ENCODE data around the gene ZNF775.
A peak's percentile ranks its signal among the peaks of the same experiment; 100 is the strongest.
"Not testable (repeated sequence)": the region's sequence is repeated elsewhere in the genome, so short reads cannot be mapped to it uniquely, and the experiment has no call there.

ZNF775 gene

DNA sequence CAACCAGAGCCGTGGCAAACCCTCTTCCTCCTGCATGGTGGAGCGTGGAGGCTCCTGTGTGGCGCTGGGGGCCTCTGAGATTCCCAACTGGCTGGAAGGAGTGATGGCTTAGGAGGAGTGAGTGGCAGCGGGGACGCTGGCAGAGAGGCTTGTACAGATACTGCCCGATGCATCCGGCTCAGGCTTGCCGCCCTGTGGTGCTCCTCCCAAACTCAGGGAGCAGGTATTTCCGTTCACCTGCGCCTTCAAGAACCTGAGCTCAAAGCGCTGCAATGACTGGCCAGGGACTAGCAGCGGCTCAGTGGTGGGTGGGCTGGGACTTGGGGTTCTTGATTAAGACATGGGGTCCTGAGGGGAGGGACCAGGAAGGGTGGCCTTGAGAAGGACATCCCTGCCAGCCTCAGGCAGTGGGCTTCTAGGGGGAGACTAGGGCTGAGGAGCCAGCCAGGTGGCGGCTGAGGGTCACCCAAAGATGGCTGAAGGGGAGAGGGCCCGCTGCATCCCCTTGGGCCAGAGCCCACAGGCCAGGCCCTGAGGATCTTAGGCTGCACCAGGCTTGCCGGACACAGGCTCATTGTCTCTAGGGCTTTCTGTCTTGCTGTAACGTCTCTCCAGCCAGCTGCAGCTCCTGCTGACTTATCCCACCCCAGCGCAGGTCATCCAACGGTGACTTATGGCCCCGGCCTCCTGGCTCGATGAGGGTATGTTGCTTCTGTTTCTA lies 3.2 kb downstream of the ZNF775 start:
- DNase-seq (ENCODE audit: low spot score) = peak; percentile 85

DNA sequence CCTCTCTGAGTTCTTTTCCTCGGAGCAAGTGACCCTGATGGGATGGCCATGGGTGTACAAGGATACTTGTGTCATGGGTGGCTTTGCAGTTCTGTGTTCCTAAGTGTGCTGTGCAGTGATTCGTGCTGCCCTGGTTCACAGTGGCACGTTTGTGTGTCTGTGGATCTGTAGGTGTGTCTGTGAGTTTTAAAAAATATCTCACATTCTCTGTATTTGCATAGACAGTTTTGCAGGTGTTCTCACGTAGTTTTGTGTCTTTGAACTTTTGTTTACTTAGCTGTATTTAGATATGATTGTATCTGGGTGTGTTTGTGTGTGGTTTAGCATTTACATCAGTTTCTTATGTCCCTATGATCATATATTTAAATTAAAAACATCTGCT lies 3.7 kb downstream of the ZNF775 start:
- DNase-seq (ENCODE audit: low spot score) = no peak

DNA sequence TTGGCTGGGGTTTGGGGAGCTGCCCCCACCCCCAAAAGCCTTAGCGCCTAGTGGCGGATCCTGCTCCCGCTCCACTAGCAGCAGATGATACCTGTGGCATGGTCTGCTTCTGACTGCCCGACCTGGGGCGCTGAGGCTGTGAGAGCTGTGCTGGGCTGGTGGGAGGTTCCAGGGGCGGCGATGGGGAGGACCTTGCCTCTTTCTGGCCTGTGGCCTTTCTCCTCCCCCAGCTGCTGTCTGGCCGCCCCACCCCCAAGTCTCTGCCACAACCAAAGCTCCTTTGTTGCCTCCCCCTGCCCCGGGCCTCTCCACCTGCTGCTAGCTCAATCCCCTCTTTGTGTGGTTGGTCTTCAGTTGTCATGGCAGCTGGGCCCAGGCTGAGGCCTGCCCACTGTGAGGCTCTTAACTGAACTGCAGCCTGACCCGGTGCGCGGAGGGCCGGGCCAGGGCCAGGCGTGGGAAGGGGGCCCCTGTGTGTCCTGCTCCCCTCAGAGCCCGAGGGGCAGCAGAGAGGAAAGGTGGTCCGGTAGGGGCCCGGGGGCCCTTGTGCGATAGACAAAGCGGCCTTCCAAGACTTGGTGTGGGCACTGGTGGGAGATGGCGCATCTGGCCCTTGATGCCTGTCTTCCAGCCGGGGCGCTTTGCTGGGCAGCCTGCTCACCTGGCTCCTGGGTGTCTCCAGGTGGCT lies 4.7 kb downstream of the ZNF775 start:
- DNase-seq (ENCODE audit: low spot score) = peak; percentile 99

DNA sequence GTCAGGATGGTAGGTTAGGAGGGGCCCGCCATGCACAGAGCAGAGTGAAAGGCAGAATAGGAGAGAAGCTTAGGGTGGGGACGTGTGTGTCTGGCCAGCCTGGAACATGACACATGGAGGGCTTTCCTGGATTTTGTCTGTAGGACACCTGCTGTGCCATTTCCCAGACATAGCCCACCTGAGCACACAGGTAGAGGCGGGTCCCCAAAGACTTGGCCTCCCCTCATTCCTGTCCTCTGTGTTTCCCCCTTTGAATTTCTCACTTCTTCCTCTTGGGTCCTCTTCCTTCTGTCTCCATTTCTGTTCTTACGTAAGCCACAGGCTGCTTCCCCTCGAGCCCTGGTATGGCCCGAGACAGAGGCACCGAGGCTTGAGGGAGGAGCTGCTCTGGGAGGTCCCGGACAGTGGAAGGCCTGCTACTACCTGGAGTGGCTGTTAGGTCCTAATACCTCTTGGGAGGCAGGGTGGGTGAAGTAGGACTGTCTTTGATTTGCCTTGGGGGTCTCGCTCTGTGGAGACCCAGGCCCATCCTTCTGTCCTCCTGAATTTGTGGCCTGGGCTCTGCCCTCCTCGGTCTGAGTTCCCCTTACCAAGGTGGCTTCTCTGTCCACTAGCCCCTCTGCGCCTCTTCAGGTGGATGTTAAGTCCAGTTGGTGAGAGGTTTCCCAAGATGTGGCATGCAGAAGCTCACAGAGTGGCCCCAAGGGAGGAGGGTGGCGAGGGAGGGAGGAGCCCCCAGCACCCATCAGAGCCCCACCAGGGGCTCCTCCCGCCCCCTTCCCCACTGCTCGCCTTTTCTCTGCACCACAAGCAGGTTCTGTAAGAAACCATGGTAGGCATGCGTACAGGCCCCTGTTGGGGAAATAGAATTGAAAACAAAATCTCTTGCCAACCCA lies 5.5 kb downstream of the ZNF775 start:
- DNase-seq (ENCODE audit: low spot score) = no peak

DNA sequence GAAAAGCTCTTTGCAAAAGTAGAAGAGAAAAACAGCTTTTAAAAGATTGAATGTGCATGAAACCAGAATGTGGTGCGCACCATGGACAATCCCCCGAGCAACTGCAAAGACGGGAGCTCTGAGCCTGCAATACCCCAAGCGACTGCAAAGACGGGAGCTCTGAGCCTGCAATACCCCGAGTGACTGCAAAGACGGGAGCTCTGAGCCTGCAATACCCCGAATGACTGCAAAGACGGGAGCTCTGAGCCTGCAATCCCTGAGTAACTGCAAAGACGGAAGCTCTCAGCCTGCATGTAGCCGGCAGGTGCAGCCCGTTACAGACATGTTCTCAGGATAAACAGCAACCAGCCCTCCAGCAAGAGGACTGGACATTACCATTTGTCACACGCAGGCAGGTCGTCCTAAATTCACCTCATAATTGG lies 6.2 kb downstream of the ZNF775 start:
- peak; percentile 51 for DNase-seq (ENCODE audit: low spot score)

DNA sequence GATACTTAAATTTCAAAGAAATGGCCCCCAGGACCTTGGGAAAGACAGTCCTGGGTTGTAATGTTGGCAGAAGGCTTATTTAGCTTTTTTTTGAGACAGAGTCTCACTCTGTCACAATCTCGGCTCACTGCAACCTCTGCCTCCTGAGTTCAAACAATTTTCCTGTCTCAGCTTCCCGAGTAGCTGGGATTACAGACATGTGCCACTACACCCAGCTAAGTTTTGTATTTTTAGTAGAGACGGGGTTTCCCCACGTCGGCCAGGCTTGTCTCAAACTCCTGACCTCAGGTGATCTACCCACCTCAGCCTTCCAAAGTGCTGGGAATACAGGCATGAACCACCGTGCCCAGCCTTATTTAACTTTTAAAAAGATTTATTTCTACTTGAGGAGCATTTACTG lies 6.8 kb downstream of the ZNF775 start:
- not testable (repeated sequence) for DNase-seq (ENCODE audit: low spot score)

DNA sequence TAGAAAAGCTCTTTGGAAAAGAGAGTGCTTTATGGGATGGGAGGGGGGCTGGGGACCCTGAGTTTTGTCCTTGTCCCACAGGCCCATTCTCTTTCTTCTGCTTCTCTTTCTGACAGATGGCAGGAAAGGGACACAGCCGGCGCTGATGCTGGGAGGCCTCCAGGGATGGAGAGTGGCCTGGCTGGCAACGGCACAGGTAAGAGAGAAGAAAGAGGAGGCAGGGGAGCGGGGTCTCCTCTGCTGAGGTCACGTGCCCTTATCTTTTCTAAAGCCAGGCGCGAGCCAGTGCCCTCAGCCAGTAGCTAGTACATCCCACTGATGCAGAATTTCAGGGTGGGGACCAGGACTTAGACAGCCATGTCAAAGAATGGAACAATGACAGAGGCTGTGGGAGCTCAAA lies 9.2 kb downstream of the ZNF775 start:
- peak; percentile 40 for DNase-seq (ENCODE audit: low spot score)

DNA sequence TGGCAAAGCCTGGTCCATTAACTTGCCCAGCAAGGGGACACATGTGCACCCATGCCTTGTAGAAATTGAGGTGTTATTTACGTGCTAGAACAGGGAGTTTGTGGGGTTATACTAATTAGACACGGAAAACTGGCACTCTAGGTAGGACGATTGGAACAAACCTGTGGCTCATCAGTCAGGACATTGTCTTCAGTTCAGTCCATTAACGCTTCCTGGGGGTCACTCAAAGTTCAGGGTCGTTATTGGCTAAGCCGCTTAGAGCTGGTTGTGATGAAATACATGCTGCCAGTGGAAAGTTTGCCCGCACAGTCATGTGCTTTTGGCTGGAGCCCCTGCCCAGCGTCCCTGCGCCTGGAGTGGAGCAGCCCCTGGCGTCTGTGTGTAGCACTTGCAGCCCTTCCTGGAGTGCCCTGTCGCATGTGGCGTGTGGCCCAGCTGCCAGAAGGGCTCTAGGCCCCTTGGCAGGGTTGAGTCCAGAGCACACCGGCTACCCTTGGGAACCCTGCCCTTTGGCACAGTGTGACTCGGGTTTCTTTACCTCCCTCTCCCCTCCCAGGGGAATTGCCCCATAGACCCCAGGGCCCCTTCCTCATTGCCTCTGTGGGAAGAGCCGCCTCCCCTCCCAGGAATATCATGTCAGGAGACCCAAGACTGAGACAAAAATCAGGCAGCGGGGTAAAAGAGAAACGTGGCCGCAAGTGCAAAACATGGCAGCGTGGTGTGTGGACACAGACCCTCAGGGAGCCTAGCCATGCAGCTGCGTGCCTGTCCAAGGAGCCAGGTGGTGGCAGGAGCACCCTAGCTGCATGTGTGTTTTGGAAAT lies 9.8 kb downstream of the ZNF775 start:
- peak; percentile 91 for DNase-seq (ENCODE audit: low spot score)

DNA sequence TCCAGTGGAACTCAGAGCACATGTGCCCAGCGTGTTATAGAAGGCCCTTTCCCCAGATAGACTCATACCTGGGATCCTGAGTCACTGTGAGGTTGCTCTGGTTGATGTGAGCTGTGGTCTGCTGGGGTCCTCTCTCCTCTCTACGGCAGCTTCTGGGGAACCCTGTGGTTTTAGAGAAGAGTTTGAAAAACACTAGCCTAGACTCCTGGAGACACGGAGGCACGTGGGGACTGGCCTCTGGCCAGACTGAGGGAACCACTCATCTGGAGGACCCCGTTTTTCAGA lies 10.3 kb downstream of the ZNF775 start:
- no peak for DNase-seq (ENCODE audit: low spot score)

DNA sequence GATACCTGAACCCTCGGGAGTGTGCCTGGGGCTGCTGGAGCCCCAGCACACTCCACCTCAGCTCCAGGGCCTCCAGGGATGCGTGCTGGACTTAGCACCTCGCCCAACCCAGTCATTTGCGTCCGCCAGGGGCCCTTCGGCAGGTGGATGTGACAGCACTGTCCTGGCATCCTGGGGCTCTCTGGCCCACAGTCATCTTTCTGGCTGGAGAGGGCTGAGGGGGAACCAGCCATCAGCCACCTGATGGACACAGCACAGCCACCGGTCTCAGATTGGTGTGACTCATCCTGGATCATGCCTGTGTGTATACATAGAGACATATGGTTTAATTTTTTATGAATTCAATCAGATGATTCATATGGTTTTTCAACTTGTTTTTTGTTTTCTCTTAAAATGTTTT lies 11.1 kb downstream of the ZNF775 start:
- DNase-seq (ENCODE audit: low spot score) = no peak

DNA sequence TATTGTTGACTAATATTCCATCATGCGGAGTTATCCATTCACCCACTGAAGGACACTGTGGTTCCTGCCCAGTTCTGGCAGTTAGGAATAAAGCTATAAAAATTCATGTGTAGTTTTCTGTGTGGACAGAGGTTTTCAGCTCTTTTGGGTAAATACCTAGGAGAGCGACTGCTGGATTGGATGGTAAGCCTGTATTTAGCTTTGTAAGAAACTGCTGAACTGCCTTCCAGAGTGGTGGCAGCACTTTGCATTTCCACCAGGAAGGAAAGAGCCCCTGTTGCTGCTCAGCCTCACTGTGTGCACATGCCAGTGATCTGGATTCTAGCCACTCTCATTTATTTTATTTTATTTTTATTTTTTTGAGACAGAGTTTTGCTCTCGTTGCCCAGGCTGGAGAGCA lies 14.2 kb downstream of the ZNF775 start:
- DNase-seq (ENCODE audit: low spot score) = no peak

DNA sequence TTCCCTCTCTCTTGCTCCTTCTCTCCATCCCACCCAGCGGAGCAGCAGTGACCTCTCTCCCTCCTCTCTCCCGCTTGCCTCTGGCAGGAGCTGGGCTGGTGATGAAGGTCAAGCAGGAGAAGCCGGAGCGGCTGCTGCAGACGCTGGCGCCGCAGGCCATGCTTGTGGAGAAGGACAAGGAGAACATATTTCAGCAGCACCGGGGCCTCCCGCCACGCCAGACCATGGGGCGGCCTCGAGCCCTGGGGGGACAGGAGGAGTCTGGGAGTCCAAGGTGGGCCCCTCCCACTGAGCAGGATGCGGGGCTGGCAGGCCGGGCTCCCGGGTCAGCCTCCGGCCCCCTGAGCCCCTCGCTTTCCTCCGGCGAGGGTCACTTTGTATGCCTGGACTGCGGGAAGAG lies 17.3 kb downstream of the ZNF775 start:
- no peak for DNase-seq (ENCODE audit: low spot score)

DNA sequence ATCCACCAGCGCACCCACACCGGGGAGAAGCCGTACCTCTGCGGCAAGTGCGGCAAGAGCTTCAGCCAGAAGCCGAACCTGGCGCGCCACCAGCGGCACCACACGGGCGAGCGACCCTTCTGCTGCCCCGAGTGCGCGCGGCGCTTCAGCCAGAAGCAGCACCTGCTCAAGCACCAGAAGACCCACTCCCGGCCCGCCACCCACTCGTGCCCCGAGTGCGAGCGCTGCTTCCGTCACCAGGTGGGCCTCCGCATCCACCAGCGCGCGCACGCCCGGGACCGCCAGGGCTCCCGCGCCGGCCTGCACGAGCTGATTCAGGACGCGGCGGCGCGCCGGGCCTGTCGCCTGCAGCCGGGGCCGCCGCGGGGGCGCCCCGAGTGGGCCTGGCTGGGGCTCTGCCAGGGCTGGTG lies 17.7 kb downstream of the ZNF775 start:
- no peak for DNase-seq (ENCODE audit: low spot score)

DNA sequence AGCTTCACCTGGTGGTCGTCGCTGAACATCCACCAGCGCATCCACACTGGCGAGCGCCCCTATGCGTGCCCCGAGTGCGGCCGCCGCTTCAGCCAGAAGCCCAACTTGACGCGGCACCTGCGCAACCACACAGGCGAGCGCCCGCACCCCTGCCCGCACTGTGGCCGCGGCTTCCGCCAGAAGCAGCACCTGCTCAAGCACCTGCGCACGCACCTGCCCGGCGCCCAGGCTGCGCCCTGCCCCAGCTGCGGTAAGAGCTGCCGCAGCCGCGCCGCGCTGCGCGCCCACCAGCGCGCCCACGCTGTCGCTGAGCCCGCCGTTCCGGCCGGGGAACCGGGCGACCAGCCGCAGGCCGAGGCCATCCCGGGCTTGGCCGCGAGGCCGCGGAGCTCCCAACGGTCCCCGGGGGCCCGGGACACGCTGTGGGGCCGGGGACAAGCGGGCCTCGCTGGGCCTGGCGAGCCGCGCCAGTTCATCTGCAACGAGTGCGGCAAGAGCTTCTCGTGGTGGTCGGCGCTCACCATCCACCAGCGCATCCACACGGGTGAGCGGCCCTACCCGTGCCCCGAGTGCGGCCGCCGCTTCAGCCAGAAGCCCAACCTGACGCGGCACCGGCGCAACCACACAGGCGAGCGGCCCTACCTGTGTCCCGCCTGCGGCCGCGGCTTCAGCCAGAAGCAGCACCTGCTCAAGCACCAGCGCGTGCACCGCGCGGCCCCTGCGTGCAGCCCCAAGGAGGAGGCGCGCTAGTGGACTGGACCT lies 18.4 kb downstream of the ZNF775 start:
- no peak for DNase-seq (ENCODE audit: low spot score)

DNA sequence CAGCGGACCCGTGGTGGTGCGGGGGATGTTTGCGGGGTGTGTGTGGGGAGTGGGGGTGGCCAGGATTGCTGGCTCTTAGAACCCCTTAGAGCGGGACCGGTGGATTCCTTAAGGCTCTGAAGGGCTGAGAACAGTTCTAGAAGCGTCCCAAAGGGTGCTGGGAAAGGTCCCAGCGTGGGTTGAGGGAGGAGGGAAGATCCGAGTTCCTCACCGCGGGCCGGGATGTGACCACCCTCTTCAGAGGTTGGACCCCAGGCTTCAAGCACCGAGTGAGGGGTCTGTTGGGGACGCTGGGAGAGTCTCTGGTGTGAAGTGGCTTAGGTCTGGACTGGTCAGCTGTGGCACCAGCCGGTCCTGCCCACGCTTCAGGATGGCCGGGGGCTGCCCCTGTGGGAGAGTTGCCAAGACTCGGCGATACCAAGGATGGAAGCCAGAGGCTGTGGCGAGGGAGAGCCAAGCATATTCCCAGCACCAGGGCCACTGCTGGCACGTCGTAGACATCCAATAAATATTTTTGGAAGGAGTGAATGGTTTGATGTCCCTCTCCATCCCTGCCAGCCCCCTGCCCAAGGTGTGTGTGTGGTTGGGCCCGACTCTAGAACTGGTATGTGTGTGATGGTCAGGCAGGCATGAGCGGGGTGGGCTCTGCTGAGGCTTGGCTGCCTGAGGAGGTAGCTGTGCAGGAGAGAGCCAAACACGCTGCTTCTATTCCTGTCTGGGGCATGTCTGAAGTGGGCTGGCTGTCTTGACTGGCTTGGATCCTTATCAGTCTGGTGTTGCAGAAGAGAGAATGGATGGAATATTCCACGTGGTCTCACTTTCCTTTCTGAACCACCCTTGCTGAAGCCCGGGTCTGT lies 19.2 kb downstream of the ZNF775 start:
- no peak for DNase-seq (ENCODE audit: low spot score)

DNA sequence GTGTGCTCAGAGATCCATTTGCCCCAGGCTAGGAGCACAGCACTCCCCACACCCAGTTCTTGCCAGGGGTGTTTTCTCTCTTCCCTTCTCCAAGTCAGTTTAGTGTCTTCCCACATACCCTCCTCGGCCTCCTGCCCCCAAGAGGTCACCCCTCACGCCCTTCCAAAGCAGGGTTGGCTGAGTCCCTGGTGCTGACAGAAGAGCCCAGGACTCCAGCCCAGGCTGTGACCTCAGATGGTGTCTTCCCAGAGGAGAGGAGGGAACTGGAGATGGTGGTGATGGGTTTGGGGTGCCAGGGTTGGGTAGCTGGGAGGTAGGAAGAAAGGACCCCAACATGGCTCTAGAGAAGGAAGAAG lies 19.8 kb downstream of the ZNF775 start:
- DNase-seq (ENCODE audit: low spot score) = no peak

DNA sequence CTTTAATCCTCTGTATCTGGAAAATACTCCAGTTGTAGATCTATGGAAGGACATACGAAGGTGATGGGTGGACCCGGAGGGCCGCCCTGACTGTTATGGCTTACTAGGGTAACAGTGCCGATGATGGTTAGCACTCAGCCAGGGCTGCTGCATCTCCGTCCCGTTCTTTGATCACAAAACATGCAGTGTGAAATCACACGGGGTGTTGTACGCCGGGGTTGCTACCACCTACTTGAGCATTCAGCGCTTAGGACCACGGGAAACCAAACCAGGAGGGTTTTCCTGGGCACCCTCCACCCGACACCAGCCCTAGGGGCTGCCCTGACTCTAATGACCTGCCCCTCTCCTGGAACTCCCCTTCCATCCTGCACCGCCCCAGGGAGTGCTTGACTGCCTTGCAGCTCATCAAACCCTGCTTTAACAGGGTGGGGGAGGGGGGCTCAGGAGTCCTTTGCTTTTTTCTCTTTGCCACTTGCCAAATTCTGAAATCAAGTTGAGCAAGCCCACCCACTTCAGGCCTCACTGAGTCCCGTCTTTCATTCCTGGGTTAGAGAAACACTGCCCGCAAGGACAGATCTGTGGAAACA lies 20.4 kb downstream of the ZNF775 start:
- DNase-seq (ENCODE audit: low spot score) = no peak

DNA sequence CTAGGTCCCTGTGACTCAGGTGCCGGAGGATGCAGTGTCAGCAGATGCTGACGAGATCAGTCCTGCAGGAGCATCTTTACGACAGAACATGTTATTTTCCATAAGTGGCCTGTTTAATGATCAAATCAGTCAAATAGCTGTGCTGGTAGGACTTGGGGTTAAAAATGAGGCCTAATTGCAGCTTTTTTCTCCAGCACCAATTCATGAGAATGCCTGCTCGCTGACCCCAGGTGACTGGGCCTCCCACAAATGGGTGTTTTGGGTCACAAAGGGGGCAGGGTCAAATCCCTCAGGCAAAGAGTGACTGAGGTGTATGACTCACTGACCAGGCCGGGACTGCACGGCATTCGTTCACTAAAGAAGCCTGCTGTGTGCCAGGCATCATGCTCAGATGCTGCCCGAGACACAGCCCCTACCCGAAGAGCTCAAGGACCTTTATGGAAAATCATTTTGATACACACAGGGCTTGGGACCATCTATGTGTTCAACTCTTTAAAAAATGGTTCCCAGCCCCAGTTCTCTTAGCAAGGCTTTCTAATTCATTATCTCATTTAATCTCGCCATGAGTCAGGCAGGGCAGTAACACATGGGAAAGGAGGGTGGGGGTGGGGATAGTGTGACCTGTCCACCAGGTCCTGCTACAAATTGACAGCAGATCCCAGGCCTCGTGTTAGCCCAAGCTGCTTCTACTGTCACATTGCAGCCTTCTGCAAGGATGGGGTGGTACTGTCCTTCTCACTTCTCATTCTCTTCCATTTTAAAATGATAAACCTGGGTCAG lies 21.1 kb downstream of the ZNF775 start:
- DNase-seq (ENCODE audit: low spot score) = no peak

DNA sequence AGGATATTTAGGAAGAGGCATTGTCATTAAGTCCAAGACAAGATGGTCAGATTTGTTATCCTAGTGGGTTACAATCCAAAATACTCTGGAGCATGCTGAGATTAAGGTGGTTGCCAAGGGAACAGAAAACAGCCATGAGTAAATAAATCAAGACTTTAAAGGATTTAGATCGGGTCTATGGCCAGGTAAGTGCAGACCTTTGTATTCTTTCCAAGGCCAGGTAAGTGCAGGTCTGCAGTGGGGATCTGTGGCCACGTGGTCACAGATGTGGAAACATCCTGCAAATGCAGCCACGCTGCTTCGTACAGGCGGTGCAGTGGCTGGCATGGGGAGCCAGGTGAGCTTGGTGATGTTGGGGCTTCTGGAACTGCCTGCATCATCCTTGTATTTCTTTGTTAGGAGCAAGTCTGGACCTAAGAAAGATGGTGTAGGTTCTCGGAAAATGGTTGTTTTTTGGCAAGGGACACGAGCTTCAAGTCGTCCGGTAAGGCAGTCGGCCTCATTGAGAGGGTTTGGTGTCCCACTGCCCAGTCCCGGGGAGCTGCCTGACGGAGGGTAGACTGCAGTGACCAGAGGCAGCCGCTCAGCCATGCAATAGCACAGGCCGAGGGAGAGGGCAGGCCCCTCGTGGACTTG lies 21.8 kb downstream of the ZNF775 start:
- no peak for DNase-seq (ENCODE audit: low spot score)

Measured in globus pallidus (tissue), 1 donor.